CD14-positive monocyte (primary cell): Measurements from ENCODE around the gene BMP2K. TPM values are rescaled to one million over a fixed set of nuclear protein-coding genes. Genes with fewer than 3 reads are reported as not detected.

Experiments
- DNase-seq, 3 donors: peaks; one replicate each; pipeline ENCODE4 v3.0.0-alpha.2; 2011 to 2022
- H2AFZ ChIP-seq: 2 replicates; pipeline ENCODE4 v1.6.0; 2012; ENCODE audit warnings: mild to moderate bottlenecking, low read depth, low read length, inconsistent platforms; ENCODE audit not compliant: insufficient read depth, poor library complexity, severe bottlenecking
- H3K27ac ChIP-seq, 2 donors: 1 replicate in 1 of 2; 2 replicates in 1 of 2; pipeline ENCODE4 v1.5.1; 2012 to 2013; ENCODE audit warnings: low read length in 2 of 2, control low read depth in 1 of 2, inconsistent platforms in 1 of 2, low read depth in 1 of 2, mild to moderate bottlenecking in 1 of 2
- H3K27me3 ChIP-seq, 2 donors: one replicate each; pipeline versions ENCODE4 v1.6.0 to v1.6.1; 2011 to 2013; ENCODE audit warnings: low read length in 2 of 2; ENCODE audit not compliant: control insufficient read depth in 2 of 2, insufficient read depth in 2 of 2
- H3K36me3 ChIP-seq, 2 donors: replicated peaks in 1 of 2; 1 replicate in 1 of 2; 2 replicates in 1 of 2; pipeline versions ENCODE4 v1.5.1 to v1.6.1; 2012 to 2013; ENCODE audit warnings: low read length in 2 of 2, control low read depth in 1 of 2, inconsistent platforms in 1 of 2, mild to moderate bottlenecking in 1 of 2; ENCODE audit not compliant: insufficient read depth in 2 of 2, control insufficient read depth in 1 of 2
- H3K4me1 ChIP-seq, 2 donors: 1 replicate in 1 of 2; 2 replicates in 1 of 2; pipeline versions ENCODE4 v1.5.1 to v1.6.1; 2012 to 2013; ENCODE audit warnings: low read length in 2 of 2, control low read depth in 1 of 2, inconsistent platforms in 1 of 2, mild to moderate bottlenecking in 1 of 2, moderate library complexity in 1 of 2; ENCODE audit not compliant: insufficient read depth in 2 of 2, control insufficient read depth in 1 of 2
- H3K4me2 ChIP-seq: replicated peaks from 2 replicates; pipeline ENCODE3; 2012; ENCODE audit warnings: low read length, moderate library complexity, mild to moderate bottlenecking; ENCODE audit not compliant: poor library complexity, severe bottlenecking; ENCODE audit errors: extremely low read depth
- H3K4me3 ChIP-seq, 3 experiments: fragments of 200-600 bp in 1 of 3; sonication (generic) in 1 of 3; replicated peaks in 1 of 3; 1 replicate in 2 of 3; 2 replicates in 1 of 3; pipeline ENCODE4 v1.5.1; 2011 to 2013; ENCODE audit warnings: low read length in 3 of 3, mild to moderate bottlenecking in 3 of 3, control low read depth in 2 of 3, low read depth in 2 of 3, inconsistent platforms in 1 of 3, moderate library complexity in 1 of 3
- H3K79me2 ChIP-seq: 2 replicates; pipeline ENCODE4 v1.6.0; 2012; ENCODE audit warnings: mild to moderate bottlenecking, control low read depth, inconsistent platforms, low read length, moderate library complexity; ENCODE audit not compliant: insufficient read depth
- H3K9ac ChIP-seq: 2 replicates; pipeline ENCODE4 v1.6.0; 2017; ENCODE audit warnings: low read length, mild to moderate bottlenecking; ENCODE audit not compliant: insufficient read depth, poor library complexity, severe bottlenecking
- H3K9me3 ChIP-seq, 2 donors: replicated peaks in 1 of 2; 1 replicate in 1 of 2; 2 replicates in 1 of 2; pipeline versions ENCODE4 v1.5.1 to v1.6.1; 2012 to 2013; ENCODE audit warnings: low read length in 2 of 2, control low read depth in 1 of 2; ENCODE audit not compliant: control insufficient read depth in 1 of 2, insufficient read depth in 1 of 2
- H4K20me1 ChIP-seq: 2 replicates; pipeline ENCODE4 v1.6.0; 2012; ENCODE audit warnings: mild to moderate bottlenecking, low read length, control low read depth, moderate library complexity; ENCODE audit not compliant: insufficient read depth
- H3K27ac Mint-ChIP-seq, 7 donors: one replicate each; pipeline ENCODE4 v1.8.0; 2020; ENCODE audit warnings: mild to moderate bottlenecking in 7 of 7, mixed read lengths in 7 of 7, moderate library complexity in 6 of 7, inconsistent platforms in 2 of 7
- H3K27me3 Mint-ChIP-seq, 3 donors: one replicate each; pipeline ENCODE4 v1.8.0; 2021 to 2022; ENCODE audit warnings: low read depth in 3 of 3, mild to moderate bottlenecking in 3 of 3, mixed read lengths in 3 of 3, moderate library complexity in 3 of 3, inconsistent platforms in 1 of 3
- H3K36me3 Mint-ChIP-seq, 2 donors: one replicate each; pipeline ENCODE4 v1.8.0; 2020; ENCODE audit warnings: mixed read lengths in 2 of 2, inconsistent platforms in 1 of 2, mild to moderate bottlenecking in 1 of 2
- H3K4me1 Mint-ChIP-seq: one replicate; pipeline ENCODE4 v1.8.0; 2020; ENCODE audit warnings: mild to moderate bottlenecking, mixed read lengths
- H3K4me3 Mint-ChIP-seq, 2 donors: one replicate each; pipeline ENCODE4 v1.8.0; 2020; ENCODE audit warnings: mild to moderate bottlenecking in 2 of 2, mixed read lengths in 2 of 2, moderate library complexity in 1 of 2
- H3K9me3 Mint-ChIP-seq, 7 donors: one replicate each; pipeline ENCODE4 v1.8.0; 2020 to 2022; ENCODE audit warnings: mixed read lengths in 7 of 7, mild to moderate bottlenecking in 6 of 7, moderate library complexity in 6 of 7, inconsistent platforms in 2 of 7
- CTCF ChIP-seq: fragments of 200-600 bp; IDR thresholded peaks from one replicate; pipeline ENCODE4 v1.8.0; 2022; ENCODE audit warnings: antibody characterized with exemption, mild to moderate bottlenecking
- WGBS: methylation state at CpG from one replicate; pipeline ENCODE4 v1.1.5; 2013; ENCODE audit warnings: missing lambda C conversion rate; ENCODE audit not compliant: insufficient coverage; 5-methylcytosine and 5-hydroxymethylcytosine counted together
- intact Hi-C, 2 donors: fragments of 100-400 bp; cut with micrococcal nuclease; formaldehyde crosslinking; loops; one replicate each; pipeline versions ENCODE4 v1.15.0 to v1.15.1; 2023
- polyA plus RNA-seq, 3 donors: library from polyadenylated mRNA; depleted of rRNA in 1 of 3; unstranded in 2 of 3; stranded (reverse) in 1 of 3; fragments of 300-500 nt in 2 of 3; fragments of >200 nt in 1 of 3; fragmentation: Illumina TruSeq in 2 of 3; gene quantifications; 1 replicate in 2 of 3; 2 replicates in 1 of 3; pipeline ENCODE4 v1.2.3, GENCODE V29; 2012 to 2021

BMP2K gene
- polyA plus RNA-seq, 3 donors = 11.8 to 39.7 (median 21.6) TPM

- Histone ChIP-seq H3K4me3 (no peak overlapping the region), H3K36me3 (no peaks in the 10 kb centered on the region), H3K27ac (no peak overlapping the region), H3K9me3 (no peaks in the 10 kb centered on the region), H3K79me2 (peaks cover 88% of the 10 kb centered on the region), H4K20me1 (peaks cover 85% of the 10 kb centered on the region), H3K27me3 (no peaks in the 10 kb centered on the region), H3K4me2 (no peak overlapping the region), H3K4me1 (peaks cover 9 to 20% of the 10 kb centered on the region in 2 donors), H3K9ac (no peak overlapping the region), H2AFZ (no peak overlapping the region)
- intact Hi-C loops = no loop called here
- Mint-ChIP-seq H3K36me3 (peaks cover 5 to 22% of the 10 kb centered on the region in 2 donors), H3K4me3 (no peak overlapping the region), H3K9me3 (no peaks in the 10 kb centered on the region), H3K4me1 (peaks cover 21% of the 10 kb centered on the region), H3K27me3 (no peaks in the 10 kb centered on the region), H3K27ac (peak overlapping the region in 5 of 7 donors; percentile 15 to 78 (median 47))
- no peak for DNase-seq
- TF ChIP-seq CTCF = no peak
- WGBS = 0% methylated on average over 2 of the region's 2 CpGs
Measured at GRCh38 chr4:78796526-78796925, 20.4 kb downstream of the BMP2K start.

GRCh38 chr4:78797777-78798284 lies 21.7 kb downstream of the BMP2K start:
- intact Hi-C loops = no loop called here
- Histone ChIP-seq H2AFZ (no peak overlapping the region), H3K9me3 (no peaks in the 10 kb centered on the region), H3K27ac (peak overlapping the region in 1 of 2 donors; percentile 10), H3K4me1 (peaks cover 5 to 9% of the 10 kb centered on the region in 2 donors), H3K4me3 (no peak overlapping the region), H3K9ac (no peak overlapping the region), H3K79me2 (peaks cover 88% of the 10 kb centered on the region), H4K20me1 (peaks cover 85% of the 10 kb centered on the region), H3K36me3 (no peaks in the 10 kb centered on the region), H3K27me3 (no peaks in the 10 kb centered on the region), H3K4me2 (no peak overlapping the region)
- no CpG with 5 or more reads among the region's 4 CpGs for WGBS
- DNase-seq = no peak
- no peak overlapping the region for H3K4me3 Mint-ChIP-seq
- H3K36me3 Mint-ChIP-seq = peaks cover 5 to 25% of the 10 kb centered on the region in 2 donors
- H3K27ac Mint-ChIP-seq = peak overlapping the region in 1 of 7 donors; percentile 22
- TF ChIP-seq CTCF = no peak
- no peaks in the 10 kb centered on the region for H3K9me3 Mint-ChIP-seq
- no peaks in the 10 kb centered on the region for H3K27me3 Mint-ChIP-seq
- peaks cover 16% of the 10 kb centered on the region for H3K4me1 Mint-ChIP-seq
